Stimulated activated CD8-positive, alpha-beta memory T cell treated with anti-CD3 and anti-CD28 coated beads, Interleukin-2, amount 100 ng/mL, for 48 hours (primary cell): ENCODE results near the gene GNA15.
A peak's percentile ranks its signal among the peaks of the same experiment; 100 is the strongest.
"Not testable (repeated sequence)": the region's sequence is repeated elsewhere in the genome, so short reads cannot be mapped to it uniquely, and the experiment has no call there.

Source experiments
- DNase-seq, 2 donors: peaks; one replicate each; pipeline ENCODE4 v3.0.0-alpha.2; 2020; ENCODE audit warnings: low read depth in 2 of 2

GNA15 gene

DNA sequence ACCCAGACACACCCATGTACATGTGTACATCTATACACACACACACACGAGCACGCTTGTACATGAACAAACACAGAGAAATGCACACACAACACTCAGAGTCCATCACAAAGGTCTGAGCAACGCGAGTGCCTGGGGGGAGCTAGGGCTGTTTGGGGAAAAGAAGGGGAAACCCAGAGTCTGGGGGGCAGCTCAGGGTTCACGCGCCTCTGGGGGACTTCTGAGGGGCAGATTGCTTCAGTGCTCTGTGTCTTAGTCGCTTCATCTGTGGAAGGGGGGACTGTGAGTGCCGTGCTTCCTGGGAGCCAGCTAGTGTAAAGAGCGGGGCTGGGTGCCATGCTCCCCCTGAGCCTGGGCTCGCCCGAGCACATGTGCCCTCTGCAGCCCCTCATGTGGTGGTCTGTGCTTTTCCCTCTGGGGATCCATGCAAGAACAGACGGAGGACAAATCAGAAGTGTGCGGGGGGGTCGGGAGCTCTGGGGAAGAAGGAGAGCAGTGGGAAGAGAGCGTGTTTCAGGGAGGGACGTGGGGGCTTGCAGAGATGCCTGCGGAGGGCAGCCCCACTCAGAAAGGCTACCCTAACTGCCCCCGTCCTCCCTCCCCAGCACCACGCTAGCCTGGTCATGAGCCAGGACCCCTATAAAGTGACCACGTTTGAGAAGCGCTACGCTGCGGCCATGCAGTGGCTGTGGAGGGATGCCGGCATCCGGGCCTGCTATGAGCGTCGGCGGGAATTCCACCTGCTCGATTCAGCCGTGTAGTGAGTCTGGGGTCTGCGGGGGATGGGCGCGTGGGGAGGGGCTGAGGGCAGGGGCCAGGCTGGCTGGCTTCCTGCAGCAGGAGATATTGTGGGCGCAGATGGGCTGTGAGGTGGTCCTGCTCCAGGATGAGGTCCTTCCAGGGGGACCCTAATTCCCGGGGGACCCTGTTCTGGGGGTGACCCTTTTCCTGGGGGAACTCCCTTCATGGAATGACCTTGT is 14.0 kb downstream of the GNA15 start:
- DNase-seq: no peak

DNA sequence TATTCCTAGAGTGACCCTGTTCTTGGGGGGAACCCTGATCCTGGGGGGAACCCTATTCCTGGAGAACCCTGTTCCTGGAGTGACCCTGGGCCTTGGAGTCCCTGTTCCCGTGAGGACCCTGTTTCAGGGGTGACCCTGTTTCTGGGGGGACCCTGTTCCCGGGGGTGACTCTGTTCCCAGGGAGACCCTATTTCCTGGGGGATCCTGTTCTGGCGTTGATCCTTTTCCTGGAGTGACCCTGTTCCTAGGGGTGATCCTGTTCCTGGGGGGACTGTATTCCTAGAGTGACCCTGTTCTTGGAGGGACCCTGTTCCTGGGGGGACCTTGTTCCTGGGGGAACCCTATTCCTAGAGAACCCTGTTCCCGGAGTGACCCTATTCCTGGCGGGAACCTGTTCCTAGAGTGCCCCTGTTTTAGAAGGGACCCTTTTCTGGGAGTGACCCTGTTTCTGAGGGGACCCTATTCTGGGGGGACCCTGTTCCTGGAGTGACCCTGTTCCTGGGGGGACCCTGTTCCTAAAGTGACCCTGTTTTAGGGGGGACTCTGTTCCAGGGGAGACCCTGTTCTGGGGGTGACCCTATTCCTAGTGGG is 15.0 kb downstream of the GNA15 start:
- no peak for DNase-seq

DNA sequence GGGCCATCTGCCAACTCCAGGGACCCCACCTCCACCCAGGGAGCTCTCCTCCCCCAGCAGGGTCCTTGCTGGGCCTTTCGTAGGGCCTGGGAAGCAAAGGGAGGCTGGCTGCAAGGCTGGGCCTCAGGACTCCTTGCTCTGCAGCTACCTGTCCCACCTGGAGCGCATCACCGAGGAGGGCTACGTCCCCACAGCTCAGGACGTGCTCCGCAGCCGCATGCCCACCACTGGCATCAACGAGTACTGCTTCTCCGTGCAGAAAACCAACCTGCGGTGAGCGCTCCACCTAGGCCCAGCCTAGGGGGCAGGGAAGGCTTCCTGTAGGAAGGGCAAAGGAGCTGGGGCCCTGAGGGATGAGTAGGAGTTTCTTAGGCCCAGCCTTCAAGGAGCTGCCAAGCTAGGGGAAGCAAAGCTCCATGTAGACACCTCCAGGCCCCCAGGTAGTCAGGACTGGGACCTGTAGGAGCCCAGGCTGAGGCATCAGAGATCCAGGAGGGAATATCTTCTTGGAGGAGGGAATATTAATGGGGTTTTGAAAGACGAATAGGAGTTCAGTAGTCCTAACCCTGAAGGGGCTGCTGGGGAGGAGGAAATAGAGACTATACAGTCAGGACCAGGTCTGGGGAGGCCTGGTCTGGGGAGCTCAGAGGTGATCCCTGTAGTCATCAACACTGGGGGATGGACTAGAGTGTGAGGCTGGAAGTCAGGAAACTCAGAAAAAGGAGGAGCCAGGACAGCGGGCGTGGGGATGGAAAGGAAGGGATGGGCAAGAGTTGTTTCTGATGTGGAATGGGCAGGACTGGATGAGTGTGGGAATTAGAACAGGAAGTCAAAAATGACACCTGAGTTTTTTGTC is 16.0 kb downstream of the GNA15 start:
- DNase-seq: no peak

DNA sequence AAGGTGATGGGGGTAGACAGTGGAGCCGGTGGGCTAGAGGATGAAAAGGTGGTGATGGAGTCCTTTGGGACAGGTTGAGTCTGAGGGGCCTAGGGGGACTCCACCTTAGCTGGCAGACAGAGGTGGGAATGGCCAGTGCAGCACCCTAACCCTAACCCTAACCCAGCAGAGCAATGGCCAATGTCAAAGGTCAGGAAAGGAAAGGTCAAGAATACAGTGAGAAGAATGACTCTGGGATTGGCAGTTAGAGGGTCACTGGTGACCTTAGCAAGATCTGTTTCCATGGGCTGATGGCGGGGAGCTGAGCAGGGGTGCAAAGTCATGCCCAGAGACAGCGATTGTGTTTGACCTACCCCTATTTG is 16.6 kb downstream of the GNA15 start:
- DNase-seq: no peak

DNA sequence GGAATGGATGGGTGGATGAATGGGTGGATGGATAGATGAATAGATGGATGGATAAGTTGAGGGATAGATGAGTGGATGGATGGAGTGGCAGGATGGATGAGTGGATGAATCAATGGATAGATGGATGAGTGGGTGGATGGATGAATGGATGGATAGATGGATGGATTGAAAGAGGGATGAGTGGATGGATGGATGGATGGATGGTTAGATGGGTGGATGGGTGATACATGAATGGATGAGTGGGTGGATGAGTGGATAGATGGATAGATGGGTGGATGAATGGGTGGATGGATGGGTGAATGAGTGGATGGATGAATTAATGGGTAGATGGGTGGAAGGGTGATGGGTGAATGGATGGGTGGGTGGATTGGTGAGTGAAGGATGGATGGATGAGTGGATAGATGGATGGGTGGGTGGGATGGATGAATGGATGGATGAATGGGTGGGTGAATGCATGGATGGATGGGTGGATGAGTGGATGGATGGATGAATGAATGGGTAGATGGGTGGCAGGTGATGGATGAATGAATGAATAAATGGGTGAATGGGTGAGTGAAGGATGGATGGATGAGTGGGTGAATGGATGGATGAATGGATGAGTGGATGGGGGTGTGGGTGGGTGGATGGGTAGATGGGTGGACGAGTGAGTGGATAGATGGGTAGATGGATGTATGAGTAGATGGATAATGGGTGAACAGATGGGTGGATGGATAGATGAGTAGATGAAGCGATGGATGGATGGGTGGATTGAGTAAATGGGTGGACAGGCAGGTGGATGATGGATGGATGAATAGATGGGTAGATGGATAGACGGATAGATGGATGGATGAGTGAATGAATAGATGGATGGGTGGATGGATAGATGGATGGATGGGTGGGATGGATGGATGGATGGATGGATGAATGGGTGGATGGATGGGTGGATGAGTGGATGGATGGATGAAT is 17.7 kb downstream of the GNA15 start:
- no peak for DNase-seq

DNA sequence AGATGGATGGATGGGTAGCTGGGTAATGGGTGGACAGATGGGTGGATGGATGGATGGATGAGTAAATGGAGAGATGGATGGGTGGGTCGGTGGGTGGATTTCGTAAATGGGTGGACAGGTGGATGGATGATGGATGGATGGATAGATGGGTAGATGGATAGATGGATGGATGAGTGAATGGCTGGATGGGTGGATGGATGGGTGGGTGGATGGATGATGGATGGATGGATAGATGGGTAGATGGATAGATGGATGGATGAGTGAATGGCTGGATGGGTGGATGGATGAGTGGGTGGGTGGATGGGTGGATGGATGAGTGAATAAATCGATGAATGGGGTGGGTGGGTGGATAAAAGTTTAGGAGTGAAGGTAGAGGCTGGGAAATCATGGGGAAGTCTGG is 18.6 kb downstream of the GNA15 start:
- not testable (repeated sequence) for DNase-seq

DNA sequence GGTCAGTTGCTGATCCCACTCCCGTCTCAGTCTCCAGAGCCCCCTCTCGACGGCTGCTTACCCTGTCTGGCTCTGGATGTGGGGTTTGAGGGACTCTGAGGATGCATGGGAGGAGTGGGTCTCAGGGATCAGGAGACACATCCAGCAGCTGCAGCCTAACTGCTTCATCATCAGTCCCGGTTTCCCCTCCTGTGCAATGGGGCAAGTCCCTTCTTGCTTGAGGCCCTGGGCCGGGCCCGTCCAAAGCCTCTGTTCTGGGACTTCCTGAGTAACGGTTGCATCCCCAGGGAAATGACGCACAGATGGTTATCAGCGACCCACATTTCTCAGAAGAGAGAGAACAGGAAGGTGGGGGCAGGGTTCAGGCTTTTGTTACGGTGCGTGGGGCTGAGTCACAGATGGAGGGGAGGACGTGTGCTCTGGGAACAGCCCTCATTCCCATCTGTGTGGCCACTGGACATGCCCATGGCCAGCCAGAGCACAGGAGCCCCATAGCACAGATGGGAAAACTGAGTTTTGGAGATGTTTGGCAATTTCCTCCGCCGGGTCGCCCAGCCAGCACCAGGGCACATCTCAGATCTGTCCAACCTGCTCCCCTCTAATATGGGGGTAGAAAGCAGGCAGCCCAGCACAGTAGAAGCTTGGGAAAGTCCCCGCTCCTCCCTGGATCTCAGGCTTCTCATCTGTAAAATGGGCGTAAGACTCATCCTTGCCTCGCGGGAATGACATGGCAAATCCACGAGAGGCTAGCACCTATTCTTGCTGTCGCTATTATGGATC is 19.3 kb downstream of the GNA15 start:
- DNase-seq: peak; percentile 57 to 78

DNA sequence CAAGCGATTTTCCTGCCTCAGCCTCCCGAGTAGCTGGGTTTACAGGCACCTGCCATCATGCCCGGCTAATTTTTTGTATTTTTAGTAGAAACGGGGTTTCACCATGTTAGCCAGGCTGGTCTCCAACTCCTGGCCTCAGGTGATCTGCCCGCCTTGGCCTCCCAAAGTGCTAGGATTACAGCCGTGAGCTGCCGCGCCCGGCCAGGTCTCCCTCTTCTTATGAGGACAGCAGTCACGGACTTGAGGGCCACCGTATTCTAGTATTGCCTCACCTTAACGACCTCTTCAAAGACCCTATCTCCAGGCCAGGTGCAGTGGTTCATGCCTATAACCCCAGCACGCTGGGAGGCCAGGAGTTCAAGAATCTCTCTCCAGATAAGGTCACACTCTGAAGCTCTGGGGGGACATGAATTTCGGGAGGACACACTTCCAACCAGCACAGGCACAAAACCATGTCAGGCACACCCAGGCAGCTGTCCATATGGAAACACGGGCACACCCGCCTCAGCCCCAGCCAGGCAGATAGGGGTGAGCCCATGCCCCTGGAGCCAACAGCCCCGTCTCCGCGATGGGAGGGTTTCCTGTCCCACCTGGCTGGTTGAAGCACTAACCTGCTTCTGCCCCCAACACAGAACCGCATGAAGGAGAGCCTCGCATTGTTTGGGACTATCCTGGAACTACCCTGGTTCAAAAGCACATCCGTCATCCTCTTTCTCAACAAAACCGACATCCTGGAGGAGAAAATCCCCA is 21.4 kb downstream of the GNA15 start:
- no peak for DNase-seq

DNA sequence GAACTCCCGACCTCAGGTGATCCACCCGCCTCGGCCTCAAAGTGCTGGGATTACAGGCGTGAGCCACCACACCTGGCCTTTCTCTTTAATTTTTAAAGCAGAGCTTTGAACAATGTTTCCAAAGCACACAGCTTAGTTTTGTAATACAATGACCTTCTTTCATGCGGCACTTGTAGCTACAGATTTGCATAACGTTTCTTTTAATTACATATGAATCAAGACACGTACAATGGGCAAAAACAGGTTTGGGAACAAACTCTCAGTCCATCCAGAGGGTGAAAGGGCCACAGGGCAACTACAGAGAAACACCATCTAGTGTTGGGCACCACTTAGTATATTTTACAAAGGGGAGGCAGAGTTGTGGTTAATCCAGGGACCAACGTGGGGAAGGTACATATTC is 23.7 kb downstream of the GNA15 start:
- no peak for DNase-seq

DNA sequence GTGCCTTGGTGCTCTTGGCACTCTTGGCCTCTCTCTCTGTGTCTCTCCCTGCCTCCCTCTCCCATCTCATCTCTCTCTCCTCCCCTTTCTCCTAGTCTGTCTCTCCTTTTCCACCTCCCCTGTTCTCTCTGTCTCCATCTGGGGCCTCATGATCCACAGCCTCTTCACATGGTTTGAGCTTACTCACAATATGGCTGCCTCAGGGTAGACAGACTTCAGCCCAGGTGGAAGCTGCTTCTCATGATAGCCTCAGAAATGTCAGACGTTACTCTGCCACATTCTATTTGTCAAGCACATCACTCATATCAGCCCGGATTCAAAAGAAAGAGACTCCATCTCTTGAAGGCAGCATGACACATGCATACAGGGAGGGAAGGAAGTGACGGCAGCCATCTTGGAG is 24.4 kb downstream of the GNA15 start:
- no peak for DNase-seq

DNA sequence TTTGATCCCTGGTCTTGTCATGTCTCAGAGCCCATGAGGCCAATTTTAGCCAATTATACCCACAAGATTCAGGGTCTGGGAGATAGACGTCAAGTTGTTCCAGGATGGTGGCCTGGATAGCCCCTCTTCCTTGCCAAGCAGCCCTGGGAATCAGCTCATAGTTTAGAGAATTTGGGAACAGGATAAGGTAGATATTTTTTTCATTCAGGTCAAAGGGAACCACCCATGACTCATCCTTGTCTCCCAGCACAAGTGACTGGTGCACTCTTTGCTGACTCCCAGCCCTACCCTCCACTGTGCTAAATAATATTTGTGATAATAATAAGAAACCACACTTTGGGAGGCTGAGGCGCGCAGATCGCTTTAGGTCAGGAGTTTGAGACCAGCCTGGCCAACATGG is 25.6 kb downstream of the GNA15 start:
- no peak for DNase-seq

DNA sequence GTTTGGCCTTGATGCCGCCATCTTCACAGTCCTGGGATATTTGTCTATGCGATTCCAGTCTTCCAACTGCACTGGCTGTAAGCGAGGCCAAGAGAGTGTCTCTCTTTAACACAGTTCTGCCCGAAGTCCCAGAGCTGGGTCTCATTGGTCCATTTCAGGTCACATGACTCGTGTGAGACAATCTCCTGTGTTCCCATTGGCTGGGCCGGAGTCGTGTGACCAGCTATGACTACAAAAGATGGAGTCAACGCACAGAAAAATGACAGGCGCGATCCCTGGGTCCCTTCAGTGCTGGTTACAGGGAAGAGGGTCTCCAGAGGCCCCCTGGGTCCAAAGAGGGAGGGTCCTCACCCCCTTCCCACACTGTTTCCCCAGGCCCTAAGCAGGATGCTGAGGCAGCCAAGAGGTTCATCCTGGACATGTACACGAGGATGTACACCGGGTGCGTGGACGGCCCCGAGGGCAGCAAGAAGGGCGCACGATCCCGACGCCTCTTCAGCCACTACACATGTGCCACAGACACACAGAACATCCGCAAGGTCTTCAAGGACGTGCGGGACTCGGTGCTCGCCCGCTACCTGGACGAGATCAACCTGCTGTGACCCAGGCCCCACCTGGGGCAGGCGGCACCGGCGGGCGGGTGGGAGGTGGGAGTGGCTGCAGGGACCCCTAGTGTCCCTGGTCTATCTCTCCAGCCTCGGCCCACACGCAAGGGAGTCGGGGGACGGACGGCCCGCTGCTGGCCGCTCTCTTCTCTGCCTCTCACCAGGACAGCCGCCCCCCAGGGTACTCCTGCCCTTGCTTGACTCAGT is 26.8 kb downstream of the GNA15 start:
- DNase-seq: no peak

DNA sequence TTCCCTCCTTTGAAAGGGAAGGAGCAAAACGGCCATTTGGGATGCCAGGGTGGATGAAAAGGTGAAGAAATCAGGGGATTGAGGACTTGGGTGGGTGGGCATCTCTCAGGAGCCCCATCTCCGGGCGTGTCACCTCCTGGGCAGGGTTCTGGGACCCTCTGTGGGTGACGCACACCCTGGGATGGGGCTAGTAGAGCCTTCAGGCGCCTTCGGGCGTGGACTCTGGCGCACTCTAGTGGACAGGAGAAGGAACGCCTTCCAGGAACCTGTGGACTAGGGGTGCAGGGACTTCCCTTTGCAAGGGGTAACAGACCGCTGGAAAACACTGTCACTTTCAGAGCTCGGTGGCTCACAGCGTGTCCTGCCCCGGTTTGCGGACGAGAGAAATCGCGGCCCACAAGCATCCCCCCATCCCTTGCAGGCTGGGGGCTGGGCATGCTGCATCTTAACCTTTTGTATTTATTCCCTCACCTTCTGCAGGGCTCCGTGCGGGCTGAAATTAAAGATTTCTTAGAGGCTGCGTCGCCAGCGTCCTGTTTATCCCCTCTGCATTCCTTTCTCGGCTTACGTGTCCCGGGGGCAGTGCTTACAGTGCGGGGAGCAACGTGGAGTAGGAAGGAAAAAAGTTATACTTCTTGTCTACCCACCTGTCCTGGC is 27.5 kb downstream of the GNA15 start:
- peak; percentile 37 to 55 for DNase-seq

DNA sequence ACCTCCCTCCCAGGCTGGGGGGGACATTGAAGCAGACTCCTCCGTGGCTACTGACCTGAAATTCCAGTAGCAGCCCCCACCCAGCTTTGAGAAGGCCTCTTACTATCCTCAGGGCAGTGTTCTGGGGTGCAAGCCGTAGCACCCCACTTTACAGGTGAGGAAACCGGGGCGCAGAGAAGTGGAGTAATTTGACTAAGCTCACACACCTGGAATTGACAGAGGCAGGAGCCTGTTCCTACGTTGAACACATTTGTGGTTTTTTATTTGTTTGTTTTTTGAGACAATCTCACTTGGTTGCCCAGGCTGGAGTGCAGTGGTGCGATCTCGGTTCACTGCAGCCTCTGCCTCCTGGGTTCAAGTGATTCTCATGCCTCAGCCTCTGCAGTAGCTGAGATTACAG is 28.1 kb downstream of the GNA15 start:
- no peak for DNase-seq

DNA sequence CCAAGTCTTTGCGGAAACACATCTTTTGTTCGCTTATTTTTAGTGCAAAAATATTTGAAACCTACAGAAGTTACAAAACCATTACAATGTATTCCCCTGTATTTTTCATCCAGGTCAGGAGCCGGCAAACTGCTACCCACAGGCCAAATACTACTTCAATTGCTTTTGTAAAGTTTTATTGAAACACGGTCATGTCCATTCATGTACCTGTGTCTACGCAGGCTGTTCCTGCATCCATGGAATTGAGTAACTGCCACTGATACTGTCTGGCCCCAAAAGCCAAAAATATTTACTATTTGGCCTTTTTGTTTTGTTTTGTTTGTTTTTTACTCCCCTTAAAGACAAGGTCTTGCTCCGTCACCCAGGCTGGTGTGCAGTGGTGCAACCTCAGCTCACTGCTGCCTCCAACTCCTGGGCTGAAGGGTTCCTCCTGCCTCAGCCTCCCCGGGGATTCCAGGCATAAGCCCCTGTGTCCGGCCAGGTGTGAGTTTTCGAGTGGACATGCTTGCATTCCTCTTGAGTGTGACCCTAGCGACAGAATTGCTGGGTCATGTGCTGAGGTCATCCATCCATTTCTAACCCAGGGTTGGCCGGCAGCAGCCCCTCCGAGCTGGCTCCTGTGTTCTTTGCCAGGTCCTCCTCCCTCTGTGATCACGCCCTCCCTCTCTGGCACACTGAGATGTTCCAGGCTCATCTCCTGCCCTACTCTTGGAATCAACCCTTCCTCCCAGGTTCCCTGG is 31.9 kb downstream of the GNA15 start:
- no peak for DNase-seq

DNA sequence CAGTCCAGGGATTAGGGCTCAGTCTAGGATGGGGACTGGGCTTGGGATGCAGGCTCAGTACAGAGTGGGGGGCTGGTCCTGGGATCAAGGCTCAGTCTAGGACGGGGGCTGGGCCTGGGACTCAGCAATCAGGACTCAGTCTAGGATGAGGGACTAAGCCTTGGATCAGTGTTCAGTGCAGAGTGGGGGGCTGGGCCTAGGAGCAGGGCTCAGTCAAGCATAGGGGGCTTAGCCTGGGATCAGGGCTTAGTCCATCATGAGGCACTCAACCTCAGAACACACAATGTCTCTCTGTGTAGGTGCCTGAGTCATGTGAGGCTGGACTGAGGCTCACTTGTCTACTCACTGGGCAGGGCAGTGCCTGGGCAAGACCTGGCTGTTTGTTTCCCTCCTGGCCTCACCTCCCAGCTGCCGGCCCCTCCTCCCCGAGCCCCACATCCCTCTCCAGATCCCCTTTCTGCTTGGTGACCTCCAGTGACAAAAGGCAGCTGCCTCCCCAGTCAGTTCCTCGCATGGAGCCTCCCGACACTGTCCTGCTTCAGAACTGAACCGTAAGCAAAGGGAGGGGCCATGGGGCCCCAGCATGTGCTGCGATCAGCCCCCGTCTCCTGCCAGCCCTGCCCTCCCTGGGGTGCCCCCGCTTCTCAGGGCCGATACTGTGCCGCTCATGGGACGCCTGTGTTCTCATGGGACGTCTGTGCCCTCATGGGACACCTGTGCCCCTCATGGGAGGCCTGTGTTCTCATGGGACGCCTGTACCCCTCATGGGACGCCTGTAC is 36.2 kb downstream of the GNA15 start:
- no peak for DNase-seq

DNA sequence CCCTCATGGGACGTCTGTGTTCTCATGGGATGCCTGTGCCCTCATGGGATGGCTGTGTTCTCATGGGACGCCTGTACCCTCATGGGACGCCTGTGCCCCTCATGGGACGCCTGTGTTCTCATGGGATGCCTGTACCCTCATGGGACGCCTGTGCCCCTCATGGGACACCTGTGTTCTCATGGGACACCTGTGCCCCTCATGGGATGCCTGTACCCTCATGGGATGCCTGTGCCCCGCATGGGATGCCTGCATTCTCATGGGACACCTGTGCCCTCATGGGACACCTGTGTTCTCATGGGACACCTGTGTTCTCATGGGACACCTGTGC is 36.8 kb downstream of the GNA15 start:
- DNase-seq: not testable (repeated sequence)
